Neural progenitor cell (in vitro differentiated cells): ENCODE measurements around the gene FAM83B.

Experiments
- CTCF ChIP-seq: fragments of 200-600 bp; sonication (generic); IDR thresholded peaks from 2 replicates; pipeline ENCODE4 v1.5.1; 2017; ENCODE audit warnings: antibody characterized with exemption, mild to moderate bottlenecking
- EZH2phosphoT487 ChIP-seq: fragments of 200-600 bp; sonication (generic); IDR thresholded peaks from 2 replicates; pipeline ENCODE4 v1.6.1; 2017; ENCODE audit warnings: antibody characterized with exemption

GRCh38 chr6:54868556-54868955 lies 22.0 kb downstream of the FAM83B start:
- TF ChIP-seq CTCF: no peak
- no peak for TF ChIP-seq EZH2phosphoT487
